Occipital lobe (tissue), 2 donors: Measurements from ENCODE around the gene RREB1. TPM values are rescaled to one million over a fixed set of nuclear protein-coding genes. Genes with fewer than 3 reads are reported as not detected.
"Not testable (repeated sequence)": the region's sequence is repeated elsewhere in the genome, so short reads cannot be mapped to it uniquely, and the experiment has no call there.

ENCODE experiments used
- DNase-seq: peaks from one replicate; lab custom pipeline; 2025; lab: John Stamatoyannopoulos, UW
- total RNA-seq: library from RNA; depleted of rRNA; stranded (reverse); fragments of >200 nt; gene quantifications from one replicate; pipeline ENCODE4 v1.2.3, GENCODE V29; 2014

RREB1 gene
- total RNA-seq, 1 donor from 2014 or later, result 1.4 TPM

- DNase-seq, result no peak
Measured at GRCh38 chr6:7144872-7145584, 37.3 kb downstream of the RREB1 start.

GRCh38 chr6:7145585-7145884 is 37.8 kb downstream of the RREB1 start:
- no peak for DNase-seq

GRCh38 chr6:7145885-7146828 is 38.4 kb downstream of the RREB1 start:
- DNase-seq, result no peak

- no peak for DNase-seq
Measured at GRCh38 chr6:7147051-7147671, 39.4 kb downstream of the RREB1 start.

GRCh38 chr6:7148100-7148822 is 40.5 kb downstream of the RREB1 start:
- DNase-seq, result no peak

GRCh38 chr6:7150381-7151064 is 42.8 kb downstream of the RREB1 start:
- DNase-seq, result no peak

- DNase-seq, result no peak
Measured at GRCh38 chr6:7151381-7151780, 43.6 kb downstream of the RREB1 start.

GRCh38 chr6:7152462-7152861 is 44.7 kb downstream of the RREB1 start:
- no peak for DNase-seq

GRCh38 chr6:7153789-7154188 is 46.0 kb downstream of the RREB1 start:
- DNase-seq, result no peak

- no peak for DNase-seq
Measured at GRCh38 chr6:7154341-7155139, 46.8 kb downstream of the RREB1 start.

- DNase-seq, result no peak
Measured at GRCh38 chr6:7155871-7156579, 48.3 kb downstream of the RREB1 start.

- DNase-seq, result no peak
Measured at GRCh38 chr6:7156643-7157278, 49.0 kb downstream of the RREB1 start.

- DNase-seq, result not testable (repeated sequence)
Measured at GRCh38 chr6:7157307-7157706, 49.5 kb downstream of the RREB1 start.

GRCh38 chr6:7157752-7158616 is 50.2 kb downstream of the RREB1 start:
- no peak for DNase-seq

GRCh38 chr6:7159790-7160525 is 52.2 kb downstream of the RREB1 start:
- no peak for DNase-seq

GRCh38 chr6:7161253-7161623 is 53.5 kb downstream of the RREB1 start:
- no peak for DNase-seq

- DNase-seq, result no peak
Measured at GRCh38 chr6:7161845-7162244, 54.1 kb downstream of the RREB1 start.
